ENCODE data around the gene HOXA10. TPM values are rescaled to one million over a fixed set of nuclear protein-coding genes. Genes with fewer than 3 reads are reported as not detected.

HOXA10 gene
- total RNA-seq, 1 donor from 2014 or later: 0.12 TPM

GRCh38 chr7:27160546-27161213, 13.4 kb downstream of the HOXA10 start:
- peak overlapping the region; percentile 69 for H3K4me3 Mint-ChIP-seq (ENCODE audit: unreplicated experiment)
- TF ChIP-seq CTCF (IDR thresholded peaks at IDR 0.05): peak; percentile 100
- H3K27ac Mint-ChIP-seq (ENCODE audit: unreplicated experiment): no peak overlapping the region
- DNase-seq (ENCODE audit: low spot score): peak; percentile 94
- H3K27me3 Mint-ChIP-seq (ENCODE audit: low read depth): peaks cover 70% of the 10 kb centered on the region
- peaks cover 8% of the 10 kb centered on the region for H3K4me1 Mint-ChIP-seq (ENCODE audit: low read depth)
- H3K36me3 Mint-ChIP-seq (ENCODE audit: low read depth): peaks cover 4% of the 10 kb centered on the region
- H3K9me3 Mint-ChIP-seq (ENCODE audit: low read depth): peaks cover 4% of the 10 kb centered on the region

GRCh38 chr7:27160145-27160545, 14.0 kb downstream of the HOXA10 start:
- Mint-ChIP-seq H3K36me3 (ENCODE audit: low read depth) (peaks cover 4% of the 10 kb centered on the region), H3K27me3 (ENCODE audit: low read depth) (peaks cover 73% of the 10 kb centered on the region), H3K4me3 (ENCODE audit: unreplicated experiment) (no peak overlapping the region), H3K9me3 (ENCODE audit: low read depth) (peaks cover 4% of the 10 kb centered on the region), H3K27ac (ENCODE audit: unreplicated experiment) (no peak overlapping the region), H3K4me1 (ENCODE audit: low read depth) (peaks cover 10% of the 10 kb centered on the region)
- TF ChIP-seq CTCF (IDR thresholded peaks at IDR 0.05): no peak
- DNase-seq (ENCODE audit: low spot score): peak; percentile 78

GRCh38 chr7:27159266-27160144, 14.6 kb downstream of the HOXA10 start:
- TF ChIP-seq CTCF (IDR thresholded peaks at IDR 0.05): no peak
- Mint-ChIP-seq H3K27me3 (ENCODE audit: low read depth) (peaks cover 76% of the 10 kb centered on the region), H3K9me3 (ENCODE audit: low read depth) (peaks cover 4% of the 10 kb centered on the region), H3K36me3 (ENCODE audit: low read depth) (peaks cover 7% of the 10 kb centered on the region), H3K4me1 (ENCODE audit: low read depth) (peaks cover 14% of the 10 kb centered on the region), H3K27ac (ENCODE audit: unreplicated experiment) (no peak overlapping the region), H3K4me3 (ENCODE audit: unreplicated experiment) (peak overlapping the region; percentile 33)
- peak; percentile 64 for DNase-seq (ENCODE audit: low spot score)

GRCh38 chr7:27158436-27159265, 15.5 kb downstream of the HOXA10 start:
- no peak for TF ChIP-seq CTCF (IDR thresholded peaks at IDR 0.05)
- Mint-ChIP-seq H3K36me3 (ENCODE audit: low read depth) (peaks cover 7% of the 10 kb centered on the region), H3K9me3 (ENCODE audit: low read depth) (peaks cover 4% of the 10 kb centered on the region), H3K27ac (ENCODE audit: unreplicated experiment) (no peak overlapping the region), H3K4me3 (ENCODE audit: unreplicated experiment) (no peak overlapping the region), H3K27me3 (ENCODE audit: low read depth) (peaks cover 77% of the 10 kb centered on the region), H3K4me1 (ENCODE audit: low read depth) (peaks cover 14% of the 10 kb centered on the region)
- peak; percentile 75 for DNase-seq (ENCODE audit: low spot score)

Data from chondrocyte (in vitro differentiated cells).